ENCODE data around the gene PARS2. TPM values are rescaled to one million over a fixed set of nuclear protein-coding genes. Genes with fewer than 3 reads are reported as not detected.

Gene PARS2
- total and polyA plus RNA-seq, 4 donors, result 1.2 to 3.0 (median 2.3) TPM

DNA sequence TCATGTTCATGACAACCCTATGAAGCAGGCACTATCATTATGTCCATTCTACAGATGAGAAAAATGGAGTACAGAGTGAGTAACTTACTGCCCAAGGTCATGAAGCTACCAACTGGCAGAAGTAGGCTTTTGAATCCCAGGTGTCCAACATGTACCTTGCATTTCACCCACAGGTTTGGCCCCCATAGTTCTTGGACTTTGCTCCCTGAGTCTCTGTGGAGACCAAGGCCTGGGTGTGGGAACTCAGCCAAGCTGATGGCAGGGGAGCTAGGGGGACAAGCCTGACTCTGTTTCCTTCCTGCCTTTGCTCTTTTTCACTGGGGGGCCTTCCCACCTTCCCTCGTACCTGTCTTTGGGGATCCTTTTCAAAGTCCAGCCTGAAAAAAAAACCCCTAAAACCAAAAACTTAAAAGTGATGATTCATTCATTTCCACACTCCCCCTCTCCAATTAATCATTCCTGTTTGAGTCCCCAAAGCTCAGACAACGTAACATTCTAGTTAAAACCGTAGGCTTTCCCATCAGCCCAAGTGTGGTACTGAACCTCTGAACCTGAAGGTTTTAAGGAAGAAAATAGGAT is 45.3 kb upstream of the PARS2 start:
- Histone ChIP-seq H3K4me1 (ENCODE audit: control insufficient read depth in 1 of 2, insufficient read depth in 2 of 2, low read length in 2 of 2) (no peaks in the 10 kb centered on the region), H3K36me3 (ENCODE audit: control insufficient read depth in 1 of 2, insufficient read depth in 2 of 2, low read length in 1 of 2) (no peaks in the 10 kb centered on the region), H3K27me3 (ENCODE audit: control insufficient read depth in 1 of 2, insufficient read depth in 2 of 2, low read length in 1 of 2) (no peaks in the 10 kb centered on the region), H3K27ac (ENCODE audit: low read depth in 1 of 2, low read length in 2 of 2) (no peak overlapping the region), H3K4me3 (ENCODE audit: low read length in 2 of 2) (no peak overlapping the region), H3K9me3 (ENCODE audit: control insufficient read depth, low read length) (no peaks in the 10 kb centered on the region)
- intact Hi-C loops (cut with DNase I), result loop anchor here (2.0 to 10.0 kb wide), 5 partner anchors 315 to 739 kb away; no protein-coding TSS in a partner anchor
- DNase-seq (no peak), ATAC-seq (ENCODE audit: low FRiP score) (no peak)
- 60 to 62% methylated on average over 3 of the region's 3 CpGs for whole genome bisulfite sequencing, 2 donors

GRCh38 chr1:54808443-54809207 is 44.3 kb upstream of the PARS2 start:
- Histone ChIP-seq H3K27me3 (ENCODE audit: control insufficient read depth in 1 of 2, insufficient read depth in 2 of 2, low read length in 1 of 2) (no peaks in the 10 kb centered on the region), H3K4me3 (ENCODE audit: low read length in 2 of 2) (no peak overlapping the region), H3K4me1 (ENCODE audit: control insufficient read depth in 1 of 2, insufficient read depth in 2 of 2, low read length in 2 of 2) (no peaks in the 10 kb centered on the region), H3K9me3 (ENCODE audit: control insufficient read depth, low read length) (no peaks in the 10 kb centered on the region), H3K27ac (ENCODE audit: low read depth in 1 of 2, low read length in 2 of 2) (no peak overlapping the region), H3K36me3 (ENCODE audit: control insufficient read depth in 1 of 2, insufficient read depth in 2 of 2, low read length in 1 of 2) (no peaks in the 10 kb centered on the region)
- 79 to 88% methylated on average over 12 of the region's 12 CpGs for whole genome bisulfite sequencing, 2 donors
- no peak for ATAC-seq (ENCODE audit: low FRiP score)
- no peak for DNase-seq
- intact Hi-C loops (cut with DNase I), result no loop called here

DNA sequence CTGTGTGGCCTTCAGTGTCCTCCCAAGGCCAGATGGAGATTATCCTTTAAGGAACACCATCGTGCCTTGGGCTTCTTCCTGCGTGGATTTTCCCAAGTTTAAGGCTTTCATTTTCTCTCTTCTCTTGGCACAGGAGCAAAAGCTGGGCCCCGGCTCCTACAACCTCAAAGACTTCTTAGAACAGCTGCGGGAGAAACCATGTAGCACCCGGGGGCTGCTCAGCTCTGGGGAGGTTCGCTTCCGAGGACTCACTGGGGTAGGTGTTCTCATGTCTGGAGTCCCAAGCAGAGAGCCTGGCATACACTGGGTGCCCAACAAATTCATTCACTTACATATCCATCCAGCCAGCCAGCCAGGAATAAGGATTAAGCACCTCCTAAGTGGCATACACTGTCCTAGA is 43.4 kb upstream of the PARS2 start:
- intact Hi-C loops (cut with DNase I), result no loop called here
- H3K27ac ChIP-seq (ENCODE audit: low read depth in 1 of 2, low read length in 2 of 2), result no peak overlapping the region
- WGBS, 2 donors, result 92 to 95% methylated on average over 7 of the region's 7 CpGs
- DNase-seq (no peak), ATAC-seq (ENCODE audit: low FRiP score) (no peak)
- no peak overlapping the region for H3K4me3 ChIP-seq (ENCODE audit: low read length in 2 of 2)
- no peaks in the 10 kb centered on the region for H3K9me3 ChIP-seq (ENCODE audit: control insufficient read depth, low read length)
- no peaks in the 10 kb centered on the region for H3K4me1 ChIP-seq (ENCODE audit: control insufficient read depth in 1 of 2, insufficient read depth in 2 of 2, low read length in 2 of 2)
- no peaks in the 10 kb centered on the region for H3K27me3 ChIP-seq (ENCODE audit: control insufficient read depth in 1 of 2, insufficient read depth in 2 of 2, low read length in 1 of 2)
- no peaks in the 10 kb centered on the region for H3K36me3 ChIP-seq (ENCODE audit: control insufficient read depth in 1 of 2, insufficient read depth in 2 of 2, low read length in 1 of 2)

DNA sequence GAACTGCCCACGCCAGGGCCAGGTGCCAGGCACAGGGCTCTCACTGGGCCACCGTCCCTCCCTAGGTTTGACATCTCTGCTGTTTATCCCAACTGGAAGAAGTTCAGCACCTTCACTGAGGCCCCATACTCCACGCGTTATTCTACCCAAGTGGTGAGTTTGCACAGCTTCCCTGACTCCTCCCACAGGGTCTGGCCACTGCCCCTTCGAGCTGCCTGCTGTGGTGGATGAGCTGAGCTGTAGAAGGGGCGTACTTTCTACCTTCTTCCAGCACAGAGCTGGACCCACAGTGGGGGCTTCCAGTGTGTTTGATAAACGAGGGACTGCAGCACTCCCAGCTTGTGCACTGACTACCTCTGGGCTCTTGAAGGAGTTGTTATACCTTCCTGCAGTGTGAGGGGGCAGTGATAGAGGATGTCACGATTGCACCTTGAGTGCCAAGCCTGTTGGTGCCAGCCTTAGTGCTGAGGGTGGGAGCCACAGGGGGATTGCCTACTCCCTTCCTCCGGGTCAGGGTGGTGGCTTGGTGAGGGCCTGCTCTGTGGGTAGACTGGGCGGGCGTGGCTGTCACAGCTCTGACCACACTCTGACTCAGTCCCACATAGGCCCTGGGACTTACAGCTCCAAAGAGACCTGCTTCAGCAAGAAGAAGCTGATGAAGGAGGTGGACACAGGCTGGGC is 42.7 kb upstream of the PARS2 start:
- H3K27me3 ChIP-seq (ENCODE audit: control insufficient read depth in 1 of 2, insufficient read depth in 2 of 2, low read length in 1 of 2), result no peaks in the 10 kb centered on the region
- 78 to 80% methylated on average over 11 of the region's 11 CpGs for WGBS, 2 donors

GRCh38 chr1:54805981-54806381 is 41.7 kb upstream of the PARS2 start:
- Histone ChIP-seq H3K27ac (ENCODE audit: low read depth in 1 of 2, low read length in 2 of 2) (no peak overlapping the region), H3K9me3 (ENCODE audit: control insufficient read depth, low read length) (no peaks in the 10 kb centered on the region), H3K36me3 (ENCODE audit: control insufficient read depth in 1 of 2, insufficient read depth in 2 of 2, low read length in 1 of 2) (no peaks in the 10 kb centered on the region), H3K27me3 (ENCODE audit: control insufficient read depth in 1 of 2, insufficient read depth in 2 of 2, low read length in 1 of 2) (no peaks in the 10 kb centered on the region), H3K4me3 (ENCODE audit: low read length in 2 of 2) (no peak overlapping the region), H3K4me1 (ENCODE audit: control insufficient read depth in 1 of 2, insufficient read depth in 2 of 2, low read length in 2 of 2) (no peaks in the 10 kb centered on the region)
- DNase-seq (no peak), ATAC-seq (ENCODE audit: low FRiP score) (no peak)
- intact Hi-C loops (cut with DNase I), result no loop called here
- 64 to 74% methylated on average over 32 to 35 of the region's 35 CpGs for WGBS, 2 donors

More for the DNA sequence above, 42.7 kb upstream of the PARS2 start:
- H3K36me3 ChIP-seq (ENCODE audit: control insufficient read depth in 1 of 2, insufficient read depth in 2 of 2, low read length in 1 of 2), result no peaks in the 10 kb centered on the region
- intact Hi-C loops (cut with DNase I), result no loop called here
- no peaks in the 10 kb centered on the region for H3K9me3 ChIP-seq (ENCODE audit: control insufficient read depth, low read length)
- ATAC-seq (ENCODE audit: low FRiP score), result no peak
- H3K4me3 ChIP-seq (ENCODE audit: low read length in 2 of 2), result no peak overlapping the region
- H3K27ac ChIP-seq (ENCODE audit: low read depth in 1 of 2, low read length in 2 of 2), result no peak overlapping the region
- no peaks in the 10 kb centered on the region for H3K4me1 ChIP-seq (ENCODE audit: control insufficient read depth in 1 of 2, insufficient read depth in 2 of 2, low read length in 2 of 2)
- no peak for DNase-seq

DNA sequence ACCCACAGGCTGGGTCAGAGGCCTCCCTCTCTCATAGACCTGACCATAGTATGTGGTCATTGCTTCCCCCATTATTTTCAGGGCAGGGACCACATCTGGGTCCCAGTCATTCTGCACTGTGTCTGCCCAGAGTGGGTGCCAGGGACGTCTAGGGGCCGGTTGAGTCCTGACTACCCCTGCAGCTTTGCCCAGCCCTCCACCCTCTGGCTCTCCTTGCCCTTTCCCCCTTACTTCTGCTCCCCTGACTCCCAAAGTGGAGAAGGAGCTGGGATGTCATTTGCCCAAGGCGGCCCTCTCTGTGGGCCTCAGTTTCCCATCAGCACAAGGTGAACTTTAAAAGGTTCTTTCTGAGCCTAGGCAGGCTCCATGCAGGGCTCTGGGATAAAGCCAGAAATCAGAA is 41.1 kb upstream of the PARS2 start:
- Histone ChIP-seq H3K4me1 (ENCODE audit: control insufficient read depth in 1 of 2, insufficient read depth in 2 of 2, low read length in 2 of 2) (no peaks in the 10 kb centered on the region), H3K27me3 (ENCODE audit: control insufficient read depth in 1 of 2, insufficient read depth in 2 of 2, low read length in 1 of 2) (no peaks in the 10 kb centered on the region), H3K9me3 (ENCODE audit: control insufficient read depth, low read length) (no peaks in the 10 kb centered on the region), H3K4me3 (ENCODE audit: low read length in 2 of 2) (no peak overlapping the region), H3K36me3 (ENCODE audit: control insufficient read depth in 1 of 2, insufficient read depth in 2 of 2, low read length in 1 of 2) (no peaks in the 10 kb centered on the region), H3K27ac (ENCODE audit: low read depth in 1 of 2, low read length in 2 of 2) (no peak overlapping the region)
- no peak for DNase-seq
- no peak for ATAC-seq (ENCODE audit: low FRiP score)
- intact Hi-C loops (cut with DNase I), result no loop called here
- WGBS, 2 donors, result 94 to 96% methylated on average over 3 of the region's 3 CpGs

GRCh38 chr1:54804471-54805132 is 40.3 kb upstream of the PARS2 start:
- Histone ChIP-seq H3K36me3 (ENCODE audit: control insufficient read depth in 1 of 2, insufficient read depth in 2 of 2, low read length in 1 of 2) (no peaks in the 10 kb centered on the region), H3K27ac (ENCODE audit: low read depth in 1 of 2, low read length in 2 of 2) (no peak overlapping the region), H3K9me3 (ENCODE audit: control insufficient read depth, low read length) (no peaks in the 10 kb centered on the region), H3K27me3 (ENCODE audit: control insufficient read depth in 1 of 2, insufficient read depth in 2 of 2, low read length in 1 of 2) (no peaks in the 10 kb centered on the region), H3K4me1 (ENCODE audit: control insufficient read depth in 1 of 2, insufficient read depth in 2 of 2, low read length in 2 of 2) (no peaks in the 10 kb centered on the region), H3K4me3 (ENCODE audit: low read length in 2 of 2) (no peak overlapping the region)
- DNase-seq (no peak), ATAC-seq (ENCODE audit: low FRiP score) (no peak)
- intact Hi-C loops (cut with DNase I), result no loop called here
- 85 to 91% methylated on average over 6 of the region's 6 CpGs for WGBS, 2 donors

GRCh38 chr1:54803761-54804470 is 39.6 kb upstream of the PARS2 start:
- Histone ChIP-seq H3K4me3 (ENCODE audit: low read length in 2 of 2) (no peak overlapping the region), H3K9me3 (ENCODE audit: control insufficient read depth, low read length) (no peaks in the 10 kb centered on the region), H3K27me3 (ENCODE audit: control insufficient read depth in 1 of 2, insufficient read depth in 2 of 2, low read length in 1 of 2) (no peaks in the 10 kb centered on the region), H3K27ac (ENCODE audit: low read depth in 1 of 2, low read length in 2 of 2) (no peak overlapping the region), H3K36me3 (ENCODE audit: control insufficient read depth in 1 of 2, insufficient read depth in 2 of 2, low read length in 1 of 2) (no peaks in the 10 kb centered on the region), H3K4me1 (ENCODE audit: control insufficient read depth in 1 of 2, insufficient read depth in 2 of 2, low read length in 2 of 2) (no peaks in the 10 kb centered on the region)
- WGBS, 2 donors, result 11 to 13% methylated on average over 4 of the region's 4 CpGs
- ATAC-seq (ENCODE audit: low FRiP score), result peak; percentile 67
- intact Hi-C loops (cut with DNase I), result no loop called here
- DNase-seq, result peak; percentile 82 to 87

All from aorta (tissue), 5 donors.